ENCODE measurements around the gene STAM. TPM values are rescaled to one million over a fixed set of nuclear protein-coding genes. Genes with fewer than 3 reads are reported as not detected.

Gene STAM
- total RNA-seq, 1 donor from 2014 or later = 29.0 TPM

GRCh38 chr10:17758200-17758599 is 114.2 kb downstream of the STAM start:
- H3K4me1 Mint-ChIP-seq = no peaks in the 10 kb centered on the region
- H3K9me3 Mint-ChIP-seq = peaks cover 2% of the 10 kb centered on the region
- no peaks in the 10 kb centered on the region for H3K27me3 Mint-ChIP-seq (ENCODE audit: low read depth)
- H3K27ac Mint-ChIP-seq (ENCODE audit: unreplicated experiment) = no peak overlapping the region
- TF ChIP-seq CTCF (conservative IDR thresholded peaks at IDR 0.05) = no peak
- no peaks in the 10 kb centered on the region for H3K36me3 Mint-ChIP-seq (ENCODE audit: low read depth)
- DNase-seq (ENCODE audit: low read depth, low spot score) = no peak
- no peak overlapping the region for H3K4me3 Mint-ChIP-seq

GRCh38 chr10:17758896-17759295 is 114.9 kb downstream of the STAM start:
- Mint-ChIP-seq H3K4me3 (no peak overlapping the region), H3K9me3 (peaks cover 2% of the 10 kb centered on the region), H3K36me3 (ENCODE audit: low read depth) (no peaks in the 10 kb centered on the region), H3K4me1 (no peaks in the 10 kb centered on the region), H3K27me3 (ENCODE audit: low read depth) (no peaks in the 10 kb centered on the region), H3K27ac (ENCODE audit: unreplicated experiment) (no peak overlapping the region)
- no peak for DNase-seq (ENCODE audit: low read depth, low spot score)
- TF ChIP-seq CTCF (conservative IDR thresholded peaks at IDR 0.05) = no peak

- Mint-ChIP-seq H3K9me3 (peaks cover 7% of the 10 kb centered on the region), H3K4me3 (no peak overlapping the region)
These were observed 120.2 kb downstream of the STAM start for GRCh38 chr10:17764142-17764541.

GRCh38 chr10:17765602-17766001 is 121.7 kb downstream of the STAM start:
- Mint-ChIP-seq H3K9me3 (peaks cover 7% of the 10 kb centered on the region), H3K36me3 (ENCODE audit: low read depth) (no peaks in the 10 kb centered on the region), H3K27ac (ENCODE audit: unreplicated experiment) (no peak overlapping the region), H3K4me1 (no peaks in the 10 kb centered on the region), H3K4me3 (no peak overlapping the region), H3K27me3 (ENCODE audit: low read depth) (peaks cover 2% of the 10 kb centered on the region)
- no peak for TF ChIP-seq CTCF (conservative IDR thresholded peaks at IDR 0.05)
- no peak for DNase-seq (ENCODE audit: low read depth, low spot score)

More at GRCh38 chr10:17764142-17764541, 120.2 kb downstream of the STAM start:
- no peaks in the 10 kb centered on the region for H3K36me3 Mint-ChIP-seq (ENCODE audit: low read depth)
- H3K4me1 Mint-ChIP-seq = no peaks in the 10 kb centered on the region
- TF ChIP-seq CTCF (conservative IDR thresholded peaks at IDR 0.05) = no peak
- DNase-seq (ENCODE audit: low read depth, low spot score) = no peak
- peaks cover 2% of the 10 kb centered on the region for H3K27me3 Mint-ChIP-seq (ENCODE audit: low read depth)
- H3K27ac Mint-ChIP-seq (ENCODE audit: unreplicated experiment) = no peak overlapping the region

Other genes starting within 250 kb of the STAM start
- gene ST8SIA6, start 189.6 kb upstream of the STAM start, total RNA-seq = not detected in 2 replicates
- 13.7 and 14.6 TPM in 2 replicates for gene HACD1, start 26.8 kb upstream of the STAM start, total RNA-seq
- 0.05 TPM in 1 of 2 replicates, not detected in the other for gene TMEM236, start 108.0 kb downstream of the STAM start, total RNA-seq
- gene MRC1, start 165.2 kb downstream of the STAM start, total RNA-seq = not detected in 2 replicates